Suprapubic skin (tissue), 3 donors: ENCODE measurements around the gene WDR83.
A peak's percentile ranks its signal among the peaks of the same experiment; 100 is the strongest.

Source experiments
- POLR2A ChIP-seq, 2 donors: fragments of 450-650 bp; IDR thresholded peaks; one replicate each; pipeline ENCODE4 v1.6.1; 2017; ENCODE audit warnings: antibody characterized with exemption in 2 of 2, mild to moderate bottlenecking in 2 of 2, moderate library complexity in 2 of 2
- TF ChIP-seq, protein P1 (sequence below), 2 donors: fragments of 200-600 bp in 1 of 2; fragments of 450-650 bp in 1 of 2; sonication (generic) in 1 of 2; IDR thresholded peaks; one replicate each; pipeline ENCODE4 v1.5.1; 2016 to 2019; ENCODE audit warnings: antibody characterized with exemption in 2 of 2, mild to moderate bottlenecking in 1 of 2, moderate library complexity in 1 of 2

- TF ChIP-seq, protein P1, sequence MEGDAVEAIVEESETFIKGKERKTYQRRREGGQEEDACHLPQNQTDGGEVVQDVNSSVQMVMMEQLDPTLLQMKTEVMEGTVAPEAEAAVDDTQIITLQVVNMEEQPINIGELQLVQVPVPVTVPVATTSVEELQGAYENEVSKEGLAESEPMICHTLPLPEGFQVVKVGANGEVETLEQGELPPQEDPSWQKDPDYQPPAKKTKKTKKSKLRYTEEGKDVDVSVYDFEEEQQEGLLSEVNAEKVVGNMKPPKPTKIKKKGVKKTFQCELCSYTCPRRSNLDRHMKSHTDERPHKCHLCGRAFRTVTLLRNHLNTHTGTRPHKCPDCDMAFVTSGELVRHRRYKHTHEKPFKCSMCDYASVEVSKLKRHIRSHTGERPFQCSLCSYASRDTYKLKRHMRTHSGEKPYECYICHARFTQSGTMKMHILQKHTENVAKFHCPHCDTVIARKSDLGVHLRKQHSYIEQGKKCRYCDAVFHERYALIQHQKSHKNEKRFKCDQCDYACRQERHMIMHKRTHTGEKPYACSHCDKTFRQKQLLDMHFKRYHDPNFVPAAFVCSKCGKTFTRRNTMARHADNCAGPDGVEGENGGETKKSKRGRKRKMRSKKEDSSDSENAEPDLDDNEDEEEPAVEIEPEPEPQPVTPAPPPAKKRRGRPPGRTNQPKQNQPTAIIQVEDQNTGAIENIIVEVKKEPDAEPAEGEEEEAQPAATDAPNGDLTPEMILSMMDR (IDR thresholded peaks at IDR 0.05) = peak; percentile 73 to 83
- no peak for TF ChIP-seq POLR2A (IDR thresholded peaks at IDR 0.05)
Observed at GRCh38 chr19:12676384-12676792, 9.8 kb downstream of the WDR83 start.
